HepG2 (cell line): ENCODE results near the gene SGMS1. TPM values are rescaled to one million over a fixed set of nuclear protein-coding genes. Genes with fewer than 3 reads are reported as not detected.

Experiments
- FLYWCH1 ChIP-seq: sonication (generic); formaldehyde crosslinking; IDR thresholded peaks from 2 replicates; pipeline ENCODE4 v1.8.1; 2023; ENCODE audit warnings: mild to moderate bottlenecking, missing genetic modification reagents
- NCOA1 ChIP-seq: sonication (generic); formaldehyde crosslinking; IDR thresholded peaks from 2 replicates; pipeline ENCODE4 v1.9.0; 2021; ENCODE audit warnings: missing genetic modification reagents
- RBM39 ChIP-seq: fragments of 200-400 bp; formaldehyde crosslinking; IDR thresholded peaks from one replicate; pipeline ENCODE4 v1.6.1; 2018; ENCODE audit warnings: antibody characterized with exemption, mild to moderate bottlenecking, low read depth, low read length; ENCODE audit not compliant: poor library complexity, severe bottlenecking
- TEAD3 ChIP-seq: optimal IDR thresholded peaks from 2 replicates; pipeline ENCODE3; 2016; ENCODE audit warnings: borderline replicate concordance
- TSC22D2 ChIP-seq: sonication (generic); formaldehyde crosslinking; IDR thresholded peaks from 2 replicates; pipeline ENCODE4 v1.5.1; 2020; ENCODE audit warnings: missing genetic modification reagents, mild to moderate bottlenecking, borderline replicate concordance
- ZNF121 ChIP-seq: sonication (generic); formaldehyde crosslinking; IDR thresholded peaks from 2 replicates; pipeline ENCODE4 v1.5.0; 2020; ENCODE audit warnings: mild to moderate bottlenecking, missing genetic modification reagents
- ZNF138 ChIP-seq: sonication (generic); formaldehyde crosslinking; IDR thresholded peaks from 2 replicates; pipeline ENCODE4 v1.5.0; 2020; ENCODE audit warnings: mild to moderate bottlenecking, low read depth, missing genetic modification reagents
- ZNF850 ChIP-seq: sonication (generic); formaldehyde crosslinking; conservative IDR thresholded peaks from 2 replicates; pipeline ENCODE4 v1.9.0; 2021; ENCODE audit warnings: mild to moderate bottlenecking, missing genetic modification reagents
- ZNF891 ChIP-seq: sonication (generic); formaldehyde crosslinking; IDR thresholded peaks from 2 replicates; pipeline ENCODE4 v1.5.0; 2020; ENCODE audit warnings: mild to moderate bottlenecking, missing genetic modification reagents
- polyA plus RNA-seq, 8 experiments: library from polyadenylated mRNA; depleted of rRNA in 3 of 8; stranded (reverse) in 7 of 8; unstranded in 1 of 8; fragments of >200 nt; fragmentation: Illumina TruSeq in 4 of 8; extraction: Trizol in 4 of 8; gene quantifications; 2 replicates each; pipeline versions ENCODE4 v1.2.1 to v1.2.3, GENCODE V29; 2011 to 2016; ENCODE audit warnings: low read depth in 4 of 8, missing spikeins in 1 of 8, mixed read lengths in 1 of 8; ENCODE audit not compliant: insufficient read depth in 1 of 8
- total RNA-seq, 5 experiments: library from RNA; depleted of rRNA; stranded (reverse); fragments of >200 nt; fragmentation: Illumina TruSeq; extraction: Trizol; gene quantifications; 2 replicates each; pipeline ENCODE4 v1.2.3, GENCODE V29; 2016; ENCODE audit warnings: low read depth in 1 of 5
- TF ChIP-seq, protein P1 (sequence below): sonication (generic); formaldehyde crosslinking; IDR thresholded peaks from 2 replicates; pipeline ENCODE4 v1.8.1; 2023; ENCODE audit warnings: mild to moderate bottlenecking, inconsistent platforms, moderate library complexity, missing genetic modification reagents, borderline replicate concordance
- TF ChIP-seq, protein P2 (sequence below): sonication (generic); formaldehyde crosslinking; IDR thresholded peaks from 2 replicates; pipeline ENCODE4 v1.8.0; 2022; ENCODE audit warnings: mild to moderate bottlenecking, missing genetic modification reagents, moderate library complexity
- TF ChIP-seq, protein P3 (sequence below): sonication (generic); formaldehyde crosslinking; IDR thresholded peaks from 2 replicates; pipeline ENCODE4 v1.4.0; 2020; ENCODE audit warnings: missing genetic modification reagents
- TF ChIP-seq, protein P4 (sequence below): sonication (generic); formaldehyde crosslinking; IDR thresholded peaks from 2 replicates; pipeline ENCODE4 v1.4.0; 2020; ENCODE audit warnings: missing genetic modification reagents
- TF ChIP-seq, protein P5 (sequence below): sonication (generic); formaldehyde crosslinking; IDR thresholded peaks from 2 replicates; pipeline ENCODE4 v1.4.0; 2020; ENCODE audit warnings: missing genetic modification reagents; ENCODE audit errors: not compliant biosample characterization

Gene SGMS1
- total and polyA plus RNA-seq, 2 of the 13 experiments (the other 11 are each of a cell fraction or from before 2014, with no cell fraction given): 6.5 to 15.1 TPM

DNA sequence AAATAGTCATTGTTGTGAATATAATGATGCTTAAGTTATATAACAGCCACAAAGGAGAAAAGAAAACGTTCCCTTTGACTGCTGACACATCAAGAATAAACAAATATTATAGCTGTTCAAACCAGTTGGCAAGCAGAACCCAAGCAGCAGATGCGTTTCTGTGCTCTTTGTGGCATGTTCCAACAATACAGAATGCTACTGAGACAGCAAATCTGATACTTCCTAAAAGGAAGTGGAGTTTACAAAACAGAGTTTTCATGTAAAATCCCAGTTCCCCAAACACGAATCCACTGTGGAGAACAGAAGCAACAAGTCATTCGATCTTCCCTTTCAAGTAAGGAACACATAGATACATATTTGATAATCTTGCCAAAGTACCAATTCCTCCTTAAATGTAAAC is 201.5 kb downstream of the SGMS1 start (continued):
- TF ChIP-seq, protein P1, sequence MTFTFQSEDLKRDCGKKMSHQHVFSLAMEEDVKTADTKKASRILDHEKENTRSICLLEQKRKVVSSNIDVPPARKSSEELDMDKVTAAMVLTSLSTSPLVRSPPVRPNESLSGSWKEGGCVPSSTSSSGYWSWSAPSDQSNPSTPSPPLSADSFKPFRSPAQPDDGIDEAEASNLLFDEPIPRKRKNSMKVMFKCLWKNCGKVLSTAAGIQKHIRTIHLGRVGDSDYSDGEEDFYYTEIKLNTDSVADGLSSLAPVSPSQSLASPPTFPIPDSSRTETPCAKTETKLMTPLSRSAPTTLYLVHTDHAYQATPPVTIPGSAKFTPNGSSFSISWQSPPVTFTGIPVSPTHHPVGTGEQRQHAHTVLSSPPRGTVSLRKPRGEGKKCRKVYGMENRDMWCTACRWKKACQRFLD: no peak
- TF ChIP-seq ZNF850 (CRISPR knock-in tag): no peak
- TF ChIP-seq, protein P2, sequence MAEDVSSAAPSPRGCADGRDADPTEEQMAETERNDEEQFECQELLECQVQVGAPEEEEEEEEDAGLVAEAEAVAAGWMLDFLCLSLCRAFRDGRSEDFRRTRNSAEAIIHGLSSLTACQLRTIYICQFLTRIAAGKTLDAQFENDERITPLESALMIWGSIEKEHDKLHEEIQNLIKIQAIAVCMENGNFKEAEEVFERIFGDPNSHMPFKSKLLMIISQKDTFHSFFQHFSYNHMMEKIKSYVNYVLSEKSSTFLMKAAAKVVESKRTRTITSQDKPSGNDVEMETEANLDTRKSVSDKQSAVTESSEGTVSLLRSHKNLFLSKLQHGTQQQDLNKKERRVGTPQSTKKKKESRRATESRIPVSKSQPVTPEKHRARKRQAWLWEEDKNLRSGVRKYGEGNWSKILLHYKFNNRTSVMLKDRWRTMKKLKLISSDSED: no peak
- no peak for TF ChIP-seq RBM39
- TF ChIP-seq, protein P3, sequence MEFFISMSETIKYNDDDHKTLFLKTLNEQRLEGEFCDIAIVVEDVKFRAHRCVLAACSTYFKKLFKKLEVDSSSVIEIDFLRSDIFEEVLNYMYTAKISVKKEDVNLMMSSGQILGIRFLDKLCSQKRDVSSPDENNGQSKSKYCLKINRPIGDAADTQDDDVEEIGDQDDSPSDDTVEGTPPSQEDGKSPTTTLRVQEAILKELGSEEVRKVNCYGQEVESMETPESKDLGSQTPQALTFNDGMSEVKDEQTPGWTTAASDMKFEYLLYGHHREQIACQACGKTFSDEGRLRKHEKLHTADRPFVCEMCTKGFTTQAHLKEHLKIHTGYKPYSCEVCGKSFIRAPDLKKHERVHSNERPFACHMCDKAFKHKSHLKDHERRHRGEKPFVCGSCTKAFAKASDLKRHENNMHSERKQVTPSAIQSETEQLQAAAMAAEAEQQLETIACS (CRISPR knock-in tag): no peak
- TF ChIP-seq ZNF138 (CRISPR knock-in tag): no peak
- no peak for TF ChIP-seq ZNF891 (CRISPR knock-in tag)
- TF ChIP-seq TSC22D2 (CRISPR knock-in tag): no peak
- no peak for TF ChIP-seq TEAD3
- TF ChIP-seq, protein P4, sequence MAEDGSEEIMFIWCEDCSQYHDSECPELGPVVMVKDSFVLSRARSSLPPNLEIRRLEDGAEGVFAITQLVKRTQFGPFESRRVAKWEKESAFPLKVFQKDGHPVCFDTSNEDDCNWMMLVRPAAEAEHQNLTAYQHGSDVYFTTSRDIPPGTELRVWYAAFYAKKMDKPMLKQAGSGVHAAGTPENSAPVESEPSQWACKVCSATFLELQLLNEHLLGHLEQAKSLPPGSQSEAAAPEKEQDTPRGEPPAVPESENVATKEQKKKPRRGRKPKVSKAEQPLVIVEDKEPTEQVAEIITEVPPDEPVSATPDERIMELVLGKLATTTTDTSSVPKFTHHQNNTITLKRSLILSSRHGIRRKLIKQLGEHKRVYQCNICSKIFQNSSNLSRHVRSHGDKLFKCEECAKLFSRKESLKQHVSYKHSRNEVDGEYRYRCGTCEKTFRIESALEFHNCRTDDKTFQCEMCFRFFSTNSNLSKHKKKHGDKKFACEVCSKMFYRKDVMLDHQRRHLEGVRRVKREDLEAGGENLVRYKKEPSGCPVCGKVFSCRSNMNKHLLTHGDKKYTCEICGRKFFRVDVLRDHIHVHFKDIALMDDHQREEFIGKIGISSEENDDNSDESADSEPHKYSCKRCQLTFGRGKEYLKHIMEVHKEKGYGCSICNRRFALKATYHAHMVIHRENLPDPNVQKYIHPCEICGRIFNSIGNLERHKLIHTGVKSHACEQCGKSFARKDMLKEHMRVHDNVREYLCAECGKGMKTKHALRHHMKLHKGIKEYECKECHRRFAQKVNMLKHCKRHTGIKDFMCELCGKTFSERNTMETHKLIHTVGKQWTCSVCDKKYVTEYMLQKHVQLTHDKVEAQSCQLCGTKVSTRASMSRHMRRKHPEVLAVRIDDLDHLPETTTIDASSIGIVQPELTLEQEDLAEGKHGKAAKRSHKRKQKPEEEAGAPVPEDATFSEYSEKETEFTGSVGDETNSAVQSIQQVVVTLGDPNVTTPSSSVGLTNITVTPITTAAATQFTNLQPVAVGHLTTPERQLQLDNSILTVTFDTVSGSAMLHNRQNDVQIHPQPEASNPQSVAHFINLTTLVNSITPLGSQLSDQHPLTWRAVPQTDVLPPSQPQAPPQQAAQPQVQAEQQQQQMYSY (CRISPR knock-in tag): no peak
- TF ChIP-seq, protein P5, sequence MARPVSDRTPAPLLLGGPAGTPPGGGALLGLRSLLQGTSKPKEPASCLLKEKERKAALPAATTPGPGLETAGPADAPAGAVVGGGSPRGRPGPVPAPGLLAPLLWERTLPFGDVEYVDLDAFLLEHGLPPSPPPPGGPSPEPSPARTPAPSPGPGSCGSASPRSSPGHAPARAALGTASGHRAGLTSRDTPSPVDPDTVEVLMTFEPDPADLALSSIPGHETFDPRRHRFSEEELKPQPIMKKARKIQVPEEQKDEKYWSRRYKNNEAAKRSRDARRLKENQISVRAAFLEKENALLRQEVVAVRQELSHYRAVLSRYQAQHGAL: no peak
- no peak for TF ChIP-seq ZNF121 (CRISPR knock-in tag)
- TF ChIP-seq FLYWCH1 (CRISPR knock-in tag): no peak
- no peak for TF ChIP-seq NCOA1 (CRISPR knock-in tag)
- TF ChIP-seq, all 625 proteins: peak for 0
